Stimulated activated CD4-positive, alpha-beta T cell treated with anti-CD3 and anti-CD28 coated beads, Interleukin-2, amount 100 ng/mL, for 4 hours (primary cell): Measurements from ENCODE around the gene PRKAA2.
"Not testable (repeated sequence)": the region's sequence is repeated elsewhere in the genome, so short reads cannot be mapped to it uniquely, and the experiment has no call there.

Experiments used
- DNase-seq: peaks from one replicate; pipeline ENCODE4 v3.0.0-alpha.2; 2020; ENCODE audit warnings: low read depth

The PRKAA2 gene

GRCh38 chr1:56644919-56645676 is at the start of gene PRKAA2:
TSS of gene PRKAA2 (plus strand) at chr1:56645314. CDS start at chr1:56645388, 74 bp downstream.
- DNase-seq = no peak

- not testable (repeated sequence) for DNase-seq
Measured at GRCh38 chr1:56595397-56596191, 49.5 kb upstream of the PRKAA2 start.

DNA sequence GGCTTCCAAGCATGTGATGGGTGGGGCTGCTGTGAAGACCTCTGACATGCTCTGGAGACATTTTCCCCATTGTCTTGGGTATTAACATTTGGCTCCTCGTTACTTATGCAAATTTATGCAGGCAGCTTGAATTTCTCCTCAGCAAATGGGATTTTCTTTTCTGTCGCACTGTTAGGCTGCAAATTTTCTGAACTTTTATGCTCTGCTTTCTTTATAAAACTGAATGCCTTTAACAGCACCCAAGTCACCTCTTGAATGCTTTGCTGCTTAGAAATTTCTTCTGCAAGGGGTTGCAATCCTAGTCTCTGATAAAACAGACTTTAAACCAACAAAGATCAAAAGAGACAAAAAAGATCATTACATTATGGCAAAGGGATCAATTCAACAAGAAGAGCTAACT is 35.0 kb upstream of the PRKAA2 start:
- not testable (repeated sequence) for DNase-seq

- DNase-seq = not testable (repeated sequence)
Measured at GRCh38 chr1:56610770-56611169, 34.3 kb upstream of the PRKAA2 start.

DNA sequence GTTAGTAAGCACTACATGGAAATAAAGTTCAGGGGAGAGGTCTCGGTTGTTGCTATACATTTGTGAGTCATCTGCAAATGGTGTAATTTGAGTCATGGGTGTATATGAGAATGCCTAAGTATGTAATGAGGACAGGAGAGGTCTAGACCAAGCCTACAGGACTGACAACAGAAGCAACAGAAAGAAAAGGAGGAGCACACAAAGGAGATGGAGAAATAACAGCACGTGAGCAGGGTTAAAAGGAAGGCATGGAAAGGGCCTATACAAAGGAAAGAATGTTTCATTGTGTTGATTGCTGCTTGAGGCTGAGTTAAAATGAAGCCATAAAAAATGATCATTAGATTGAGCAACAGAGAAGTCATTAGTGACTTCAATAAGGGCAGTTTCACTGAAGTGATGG is 28.0 kb upstream of the PRKAA2 start:
- no peak for DNase-seq

- DNase-seq = no peak
Measured at GRCh38 chr1:56625819-56626440, 19.2 kb upstream of the PRKAA2 start.

GRCh38 chr1:56626546-56626945 is 18.6 kb upstream of the PRKAA2 start:
- DNase-seq = no peak

- DNase-seq = no peak
Measured at GRCh38 chr1:56627019-56627635, 18.0 kb upstream of the PRKAA2 start.

- DNase-seq = no peak
Measured at GRCh38 chr1:56627636-56628039, 17.5 kb upstream of the PRKAA2 start.

- DNase-seq = no peak
Measured at GRCh38 chr1:56630786-56631185, 14.3 kb upstream of the PRKAA2 start.

- no peak for DNase-seq
Measured at GRCh38 chr1:56631901-56632300, 13.2 kb upstream of the PRKAA2 start.

DNA sequence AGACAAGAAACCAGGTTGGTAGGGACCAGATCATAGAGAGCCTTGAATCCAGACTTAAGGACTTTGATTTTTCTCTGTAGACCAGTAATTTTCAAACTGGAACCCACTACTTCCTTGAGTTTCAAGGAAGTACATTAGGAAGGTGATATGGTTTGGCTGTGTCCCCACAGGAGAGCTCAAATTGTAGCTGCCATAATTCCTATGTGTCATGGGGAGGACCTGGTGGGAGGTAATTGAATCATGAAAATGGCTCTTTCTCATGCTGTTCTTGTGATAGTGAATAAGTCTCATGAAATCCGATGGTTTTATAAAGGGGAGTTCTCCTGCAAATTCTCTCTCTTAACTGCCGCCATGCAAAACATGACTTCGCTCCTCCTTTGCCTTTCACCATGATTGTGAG is 10.1 kb upstream of the PRKAA2 start:
- DNase-seq = no peak

GRCh38 chr1:56638248-56638647 is 6.9 kb upstream of the PRKAA2 start:
- no peak for DNase-seq

- DNase-seq = no peak
Measured at GRCh38 chr1:56639211-56639610, 5.9 kb upstream of the PRKAA2 start.

GRCh38 chr1:56643661-56644060 is 1.5 kb upstream of the PRKAA2 start:
- no peak for DNase-seq

DNA sequence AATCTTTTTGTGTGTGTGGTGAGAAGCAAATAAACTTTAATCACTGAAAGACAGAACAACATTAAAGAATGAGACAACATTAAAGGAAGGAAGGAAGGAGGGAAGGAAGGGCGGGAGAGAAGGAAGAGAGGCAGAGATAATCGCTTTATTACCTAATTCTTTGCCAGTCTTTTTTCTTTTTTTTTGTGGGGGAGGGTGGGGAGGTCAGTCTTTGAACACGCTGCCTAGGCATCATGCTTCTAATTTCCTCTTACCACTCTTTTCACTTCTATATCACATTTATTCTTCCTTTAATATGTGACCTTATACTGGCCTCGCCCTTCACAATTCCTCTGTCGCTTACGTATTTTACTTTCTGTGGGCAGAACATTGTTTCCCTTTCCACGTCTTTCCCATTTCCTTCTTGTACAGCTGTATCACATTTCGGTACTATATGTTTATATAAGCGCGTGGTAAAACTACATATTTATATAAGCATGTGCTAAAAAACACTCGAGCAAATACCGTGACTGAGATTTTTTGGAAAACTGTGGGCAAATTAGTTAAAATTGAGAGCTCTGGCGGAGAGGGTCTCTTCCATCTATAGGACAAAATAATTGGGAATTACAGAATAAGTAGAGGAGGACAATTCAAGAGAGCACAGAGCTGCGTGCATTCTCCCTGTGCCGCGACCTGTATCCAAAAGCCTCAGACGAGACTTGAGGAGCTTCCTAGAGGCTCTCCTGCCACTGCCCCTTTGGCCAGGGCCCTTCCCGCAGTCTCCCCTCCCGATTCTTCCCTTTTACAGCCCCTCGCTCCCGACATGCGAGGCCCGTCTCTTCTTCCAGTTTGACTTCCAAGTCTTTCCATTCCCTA is 823 bp upstream of the PRKAA2 start:
- DNase-seq = no peak

- DNase-seq = no peak
Measured at GRCh38 chr1:56645677-56646305, 677 bp downstream of the PRKAA2 start.

DNA sequence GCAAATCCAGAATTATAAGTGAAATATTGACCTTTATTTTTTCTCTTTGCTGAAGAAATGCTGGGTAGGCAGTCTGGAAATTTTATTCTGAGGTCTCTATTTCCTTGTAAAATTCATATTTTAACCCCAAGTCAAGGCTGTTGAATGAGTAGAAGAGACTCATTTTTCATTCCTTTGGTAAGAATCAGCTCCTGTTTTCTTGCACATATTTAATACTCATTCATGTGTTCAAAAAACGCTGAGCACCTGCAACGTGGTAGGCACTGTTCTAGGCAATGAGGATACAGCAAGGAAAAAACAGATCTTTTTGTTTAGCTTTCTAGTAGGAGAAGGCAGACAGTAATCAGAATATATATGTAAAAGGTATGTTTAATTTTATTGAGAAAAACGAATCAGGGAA is 1.5 kb downstream of the PRKAA2 start:
- DNase-seq = no peak

- DNase-seq = no peak
Measured at GRCh38 chr1:56647106-56647505, 2.0 kb downstream of the PRKAA2 start.

- no peak for DNase-seq
Measured at GRCh38 chr1:56648546-56648945, 3.4 kb downstream of the PRKAA2 start.
